ENCODE data around the gene DRAM1.

The DRAM1 gene

GRCh38 chr12:101902641-101903040, 25.3 kb downstream of the DRAM1 start:
- TF ChIP-seq CTCF (IDR thresholded peaks at IDR 0.05): no peak

GRCh38 chr12:101906226-101906625, 28.8 kb downstream of the DRAM1 start:
- no peak for TF ChIP-seq CTCF (IDR thresholded peaks at IDR 0.05)

GRCh38 chr12:101908395-101908794, 31.0 kb downstream of the DRAM1 start:
- no peak for TF ChIP-seq CTCF (IDR thresholded peaks at IDR 0.05)

GRCh38 chr12:101909646-101910045, 32.3 kb downstream of the DRAM1 start:
- TF ChIP-seq CTCF (IDR thresholded peaks at IDR 0.05): no peak

- TF ChIP-seq CTCF (IDR thresholded peaks at IDR 0.05): no peak
Observed at GRCh38 chr12:101915841-101916240, 38.5 kb downstream of the DRAM1 start.

- TF ChIP-seq CTCF (IDR thresholded peaks at IDR 0.05): no peak
Observed at GRCh38 chr12:101919447-101919846, 42.1 kb downstream of the DRAM1 start.

GRCh38 chr12:101920906-101921305, 43.5 kb downstream of the DRAM1 start:
- no peak for TF ChIP-seq CTCF (IDR thresholded peaks at IDR 0.05)

- TF ChIP-seq CTCF (IDR thresholded peaks at IDR 0.05): no peak
Observed at GRCh38 chr12:101923045-101923718, 45.8 kb downstream of the DRAM1 start.
